Cerebellar cortex (tissue), 1 donor: ENCODE data around the gene SLC39A11.

Source experiments
- DNase-seq: peaks from one replicate; pipeline ENCODE4 v3.0.0-alpha.2; 2015; ENCODE audit warnings: low spot score

Gene SLC39A11

GRCh38 chr17:72976971-72977770, 115.3 kb downstream of the SLC39A11 start:
- no peak for DNase-seq

DNA sequence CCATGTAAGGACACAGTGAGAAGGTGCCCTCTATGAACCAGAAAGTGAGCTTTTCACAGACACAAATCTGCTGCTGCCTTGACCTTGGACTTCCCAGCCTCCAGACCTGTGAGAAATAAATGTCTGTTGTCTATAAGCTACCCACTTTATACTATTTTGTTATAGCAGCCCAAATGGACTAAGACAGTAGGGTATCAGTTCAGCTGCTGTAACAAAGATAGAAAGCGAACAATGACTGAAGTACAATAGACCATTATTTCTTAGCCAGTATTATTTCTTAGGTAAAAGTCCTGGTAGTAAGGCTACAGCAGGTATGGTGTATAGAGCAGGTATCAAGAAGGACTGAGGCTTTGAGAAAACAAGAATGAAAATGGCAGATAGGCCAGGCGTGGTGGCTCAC, 117.0 kb downstream of the SLC39A11 start:
- no peak for DNase-seq

DNA sequence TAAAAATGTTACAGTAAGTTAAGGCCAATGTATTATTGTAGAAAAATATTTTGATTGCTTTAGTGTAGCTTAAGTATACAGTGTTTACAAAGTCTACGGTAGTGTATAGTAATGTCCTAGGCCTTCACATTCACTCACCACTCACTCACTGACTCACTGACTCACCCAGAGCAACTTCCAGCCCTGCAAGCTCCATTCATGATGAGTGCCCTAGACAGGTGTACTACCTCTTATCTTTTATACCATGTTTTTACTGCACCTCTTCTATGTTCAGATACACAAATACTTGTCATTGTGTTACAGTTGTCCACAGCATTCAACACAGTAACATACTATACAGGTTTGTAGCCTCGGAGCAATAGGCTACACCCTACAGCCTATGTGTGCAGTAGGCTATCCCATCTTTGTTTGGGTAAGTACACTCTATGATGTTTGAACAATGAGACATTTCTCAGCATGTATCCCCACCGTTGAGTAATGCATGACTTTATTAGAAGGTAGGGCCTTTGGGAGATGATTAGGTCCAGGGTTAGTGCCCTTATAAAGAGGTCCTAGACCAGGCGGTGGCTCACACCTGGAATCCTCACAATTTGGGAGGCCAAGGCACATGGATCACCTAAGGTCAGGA, 117.8 kb downstream of the SLC39A11 start:
- DNase-seq, result no peak

- no peak for DNase-seq
These were observed 120.1 kb downstream of the SLC39A11 start for GRCh38 chr17:72972263-72972951.

DNA sequence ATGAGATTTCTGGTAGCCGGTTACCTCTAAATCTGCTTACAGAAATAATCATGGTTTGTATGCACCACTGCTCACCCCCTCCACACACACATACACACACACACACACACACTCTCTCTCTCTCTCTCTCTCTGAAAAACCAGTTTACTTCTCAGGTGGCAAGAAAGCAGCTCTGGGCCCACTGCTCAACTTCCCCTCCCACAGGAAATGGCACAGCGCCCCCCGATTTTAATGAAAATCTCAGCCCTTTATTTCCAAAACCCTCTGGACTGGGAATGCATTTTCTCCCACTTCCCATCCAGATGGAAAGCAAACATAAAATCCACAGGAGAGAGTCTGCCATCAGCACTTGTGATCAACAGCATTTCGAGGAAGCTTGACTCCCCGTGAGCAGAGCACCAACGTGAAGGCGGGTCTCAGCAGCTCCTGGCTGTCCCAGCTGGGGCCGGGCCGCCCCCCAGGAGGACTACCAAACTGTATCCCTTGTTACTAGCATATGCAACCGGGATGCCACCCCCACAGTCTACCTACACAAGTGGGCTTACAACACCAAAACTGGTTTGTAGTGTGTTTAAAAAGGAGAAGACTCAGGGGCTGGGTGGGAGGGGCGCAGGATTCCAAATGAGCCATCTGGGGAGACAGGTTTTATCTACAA, 121.1 kb downstream of the SLC39A11 start:
- no peak for DNase-seq

- no peak for DNase-seq
These were observed 121.7 kb downstream of the SLC39A11 start for GRCh38 chr17:72970797-72971196.

DNA sequence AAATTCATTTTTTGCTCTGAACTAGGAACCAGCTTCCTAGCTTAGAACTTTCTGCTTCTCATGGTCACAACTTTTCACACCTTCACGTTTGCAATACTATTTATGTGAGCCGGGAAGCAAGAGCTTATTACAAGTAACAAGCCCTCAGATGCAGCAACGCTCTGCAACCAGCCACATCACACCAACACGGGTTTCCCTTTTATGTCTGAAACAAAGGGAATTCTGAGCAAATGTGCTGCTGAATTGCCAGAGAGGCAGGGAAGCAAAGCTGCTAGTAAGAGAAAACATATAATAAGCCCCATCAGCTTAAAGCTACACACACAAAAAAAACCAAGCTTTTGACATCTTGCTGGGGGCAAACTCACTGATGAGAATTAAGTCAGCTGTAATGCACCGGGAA, 122.2 kb downstream of the SLC39A11 start:
- DNase-seq, result no peak

DNA sequence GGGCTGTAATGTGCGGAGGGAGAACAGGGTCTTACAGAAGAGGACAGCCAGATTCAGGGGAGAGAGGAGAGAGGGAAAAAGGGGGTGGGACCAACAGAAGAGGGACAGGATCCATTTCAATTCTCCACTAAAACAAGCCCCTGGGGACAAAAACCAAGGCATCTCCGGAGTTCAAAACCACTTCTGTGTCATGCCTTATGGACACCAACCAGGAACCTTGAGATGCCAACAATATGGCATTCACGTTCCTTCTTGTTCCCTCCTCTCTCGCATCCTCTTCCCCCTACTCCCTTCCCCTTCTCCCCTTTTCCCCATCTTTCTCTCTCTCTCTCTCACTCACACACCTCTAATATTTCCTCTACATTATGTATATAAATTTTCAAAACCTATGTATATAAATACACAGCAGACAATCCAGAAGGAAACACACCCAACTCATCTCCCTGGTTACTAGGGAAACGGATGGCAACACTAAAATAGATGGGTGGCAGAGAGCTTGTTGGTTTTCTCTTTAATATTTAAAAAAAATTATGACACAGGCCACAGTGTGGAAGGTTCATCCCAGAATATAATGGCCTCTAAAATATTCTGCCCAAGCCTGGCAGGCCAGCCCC, 123.1 kb downstream of the SLC39A11 start:
- DNase-seq, result no peak

GRCh38 chr17:72968798-72969197, 123.7 kb downstream of the SLC39A11 start:
- no peak for DNase-seq

DNA sequence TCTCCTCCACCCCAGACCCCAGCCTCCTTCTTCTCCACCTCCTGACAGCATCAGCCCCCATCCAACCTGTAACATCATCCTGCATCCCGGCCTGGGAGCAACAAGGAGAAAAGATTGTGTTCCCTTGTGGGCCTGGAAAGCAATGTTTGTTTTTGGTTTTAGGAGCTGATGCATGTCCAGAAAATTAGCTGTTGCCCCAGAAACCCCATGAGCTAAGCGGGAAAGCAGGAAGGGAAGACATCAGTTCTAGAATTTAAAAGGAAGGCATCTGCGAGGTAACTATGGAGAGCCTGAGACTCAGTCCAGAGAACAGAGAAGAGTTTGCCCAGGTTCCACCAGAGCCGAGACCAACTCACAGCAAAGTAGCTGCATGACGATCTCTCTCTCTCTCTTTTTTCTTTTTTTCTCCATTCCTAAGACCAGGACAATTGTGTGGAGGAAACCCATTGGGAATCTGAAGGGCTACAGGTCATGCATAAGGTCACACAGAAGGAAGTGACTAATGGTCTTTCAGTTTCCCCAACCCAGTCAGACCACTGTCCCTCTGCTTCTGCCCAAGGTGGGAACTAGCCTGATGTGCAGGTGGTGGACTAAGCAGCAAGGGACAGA, 124.4 kb downstream of the SLC39A11 start:
- DNase-seq, result no peak

- DNase-seq, result no peak
These were observed 125.1 kb downstream of the SLC39A11 start for GRCh38 chr17:72967277-72967970.

GRCh38 chr17:72962106-72962505, 130.4 kb downstream of the SLC39A11 start:
- DNase-seq, result no peak

DNA sequence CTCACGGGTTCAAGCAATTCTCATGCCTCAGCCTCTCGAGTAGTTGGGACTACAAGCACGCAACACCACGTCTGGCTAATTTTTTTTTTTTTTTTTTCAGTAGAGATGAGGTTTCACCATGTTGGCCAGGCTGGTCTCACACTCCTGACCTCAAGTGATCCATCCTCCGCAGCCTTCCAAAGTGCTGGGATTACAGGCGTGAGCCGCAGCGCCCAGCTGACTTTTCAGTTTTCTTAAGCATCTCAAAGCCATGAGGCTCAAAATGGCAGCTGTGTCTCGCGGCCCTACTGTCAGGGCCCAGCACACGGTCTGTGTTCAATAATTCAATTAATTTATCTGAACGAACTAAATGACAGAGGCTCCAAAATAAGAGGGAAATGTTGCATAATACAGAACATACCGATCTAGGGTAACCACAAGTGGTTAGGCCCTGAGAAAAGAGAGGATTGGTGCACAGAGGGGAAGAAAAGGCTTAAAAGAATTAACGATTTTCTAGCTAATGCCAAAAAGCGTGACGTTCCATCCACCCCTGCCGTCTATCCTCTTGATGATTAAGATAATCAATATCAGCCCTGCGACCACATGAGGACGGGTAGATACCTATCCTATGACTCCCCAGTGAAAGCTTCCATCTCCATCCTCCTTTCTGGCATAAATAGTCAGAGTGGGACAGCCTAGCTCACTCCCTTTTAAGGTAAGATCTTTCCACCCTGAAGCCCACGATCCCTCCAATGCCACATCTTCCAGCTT, 136.9 kb downstream of the SLC39A11 start:
- DNase-seq, result no peak

DNA sequence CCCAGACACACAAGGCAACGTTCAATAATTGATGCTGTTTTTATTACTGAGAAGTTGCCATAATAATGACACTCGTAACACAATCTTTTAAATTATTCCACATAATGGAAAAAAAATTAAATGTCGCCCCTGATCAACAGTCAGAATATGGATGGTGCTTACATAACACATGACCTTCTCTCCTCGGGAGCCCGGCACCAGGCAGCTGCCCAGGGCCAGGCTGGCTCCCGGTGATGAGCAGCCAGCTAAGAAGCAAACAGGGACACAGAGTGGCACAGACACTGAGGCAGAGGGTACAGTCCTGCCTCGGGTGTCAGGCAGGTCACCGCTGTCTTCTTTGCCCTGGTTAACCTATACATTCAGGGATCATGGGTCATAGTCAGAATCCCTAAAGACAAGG, 137.9 kb downstream of the SLC39A11 start:
- no peak for DNase-seq

- DNase-seq, result no peak
These were observed 138.9 kb downstream of the SLC39A11 start for GRCh38 chr17:72953621-72954020.

DNA sequence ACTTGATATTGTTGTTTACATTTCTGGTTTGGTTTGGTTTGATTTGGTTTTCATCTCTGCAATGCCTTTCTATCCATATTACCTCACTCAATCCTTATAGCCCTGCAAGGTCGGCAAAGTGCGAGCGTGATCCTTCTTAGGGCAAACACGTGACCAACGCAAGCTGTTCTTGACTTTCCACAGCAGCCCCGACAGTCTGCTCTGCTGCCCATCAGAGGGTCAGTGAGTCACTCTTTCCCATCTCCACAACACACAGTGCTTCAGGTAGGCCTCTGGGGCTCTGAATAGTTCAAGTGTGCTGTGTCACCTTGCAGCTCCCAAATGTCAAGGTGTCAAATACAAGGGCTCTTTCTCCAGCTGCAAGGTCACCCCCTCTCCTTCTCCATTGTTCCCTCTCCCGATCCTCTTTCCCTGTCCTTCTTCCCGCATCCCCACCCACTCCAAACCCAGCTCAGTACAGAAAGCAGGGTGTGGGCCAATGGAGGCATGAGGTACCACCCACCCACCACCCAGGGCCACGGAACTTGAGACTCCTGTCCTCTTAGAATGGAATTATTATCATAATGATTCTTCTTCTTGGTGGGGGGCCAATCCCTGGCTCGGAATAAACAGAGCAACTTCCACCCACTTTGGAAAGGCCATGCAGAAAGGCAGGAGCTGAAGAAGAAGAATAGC, 139.7 kb downstream of the SLC39A11 start:
- no peak for DNase-seq

DNA sequence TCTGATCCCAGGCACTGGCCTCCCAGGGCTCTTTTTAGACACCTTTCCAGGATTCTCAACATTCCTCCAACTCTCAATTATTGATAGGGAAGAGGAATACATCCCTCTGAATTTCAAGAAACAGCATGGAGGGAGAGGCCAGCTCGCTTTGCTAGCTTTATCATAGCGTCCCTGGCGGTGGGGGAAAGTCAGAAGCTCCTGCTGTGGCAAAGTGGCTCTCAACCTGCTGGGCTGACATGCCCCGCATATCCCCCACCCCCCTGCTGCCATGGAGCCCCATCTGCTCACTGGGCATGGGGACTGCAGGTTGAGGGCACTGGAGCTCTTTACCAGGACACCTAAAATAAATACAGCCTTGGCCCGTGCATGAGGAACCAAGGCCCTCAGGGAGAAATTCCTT, 140.3 kb downstream of the SLC39A11 start:
- no peak for DNase-seq

DNA sequence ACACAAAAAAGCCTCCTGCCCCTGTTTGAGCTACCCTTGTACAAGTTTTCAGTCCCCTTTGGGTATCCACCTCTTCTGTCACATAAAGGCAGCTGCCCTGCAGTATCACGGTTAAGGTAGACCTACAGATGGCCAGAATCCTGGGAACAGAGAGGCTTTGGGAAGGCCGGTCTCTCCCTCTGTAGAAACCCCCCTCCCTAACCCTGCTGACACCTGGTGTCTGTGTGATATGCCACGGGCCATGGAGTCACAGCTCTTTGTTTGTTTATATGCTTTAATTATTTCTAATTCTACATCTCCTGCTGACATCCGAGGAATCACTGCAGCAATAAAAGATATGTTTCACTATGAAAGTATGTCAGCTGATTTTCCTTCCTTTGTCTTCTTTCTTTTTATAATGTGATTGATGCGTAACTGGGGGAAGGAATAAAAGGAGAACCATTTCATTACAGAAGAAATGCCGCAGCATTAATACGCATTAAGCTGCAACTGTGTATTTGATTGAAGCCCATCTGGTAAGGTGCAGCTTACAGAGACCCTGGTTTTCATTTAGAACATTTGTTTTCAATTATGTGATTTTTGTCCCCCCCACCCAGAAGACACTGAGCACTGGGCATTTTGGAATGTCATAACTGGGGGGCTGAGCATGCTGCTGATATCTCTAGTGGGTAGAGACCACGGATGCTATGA, 142.1 kb downstream of the SLC39A11 start:
- no peak for DNase-seq

DNA sequence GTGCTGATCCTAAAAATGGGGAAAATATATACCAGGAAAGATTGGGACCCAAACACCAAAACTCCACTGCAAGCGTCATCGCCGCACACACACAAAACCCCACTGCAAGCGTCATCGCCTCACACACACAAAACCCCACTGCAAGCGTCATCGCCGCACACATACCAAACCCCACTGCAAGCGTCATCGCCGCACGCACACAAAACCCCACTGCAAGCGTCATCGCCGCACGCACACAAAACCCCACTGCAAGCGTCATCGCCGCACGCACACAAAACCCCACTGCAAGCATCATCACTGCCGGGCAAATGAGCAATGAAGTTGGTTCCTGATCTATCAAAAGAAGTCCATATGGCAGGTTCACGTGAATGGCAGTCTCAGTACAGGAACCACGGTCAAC, 144.4 kb downstream of the SLC39A11 start:
- no peak for DNase-seq
